Tibial nerve (tissue), 4 donors: Measurements from ENCODE around the gene RGN. TPM values are rescaled to one million over a fixed set of nuclear protein-coding genes. Genes with fewer than 3 reads are reported as not detected.

Source experiments
- DNase-seq, 2 donors: peaks; one replicate each; pipeline ENCODE4 v3.0.0-alpha.2; 2019; ENCODE audit warnings: low spot score in 2 of 2
- H3K27ac ChIP-seq, 4 donors: fragments of 200-600 bp; sonication (generic) in 3 of 4; one replicate each; pipeline ENCODE4 v1.5.1; 2017 to 2019; ENCODE audit warnings: mild to moderate bottlenecking in 1 of 4
- H3K27me3 ChIP-seq, 2 donors: fragments of 200-600 bp; sonication (generic) in 1 of 2; one replicate each; pipeline versions ENCODE4 v1.5.1 to v1.6.0; 2017 to 2019
- H3K36me3 ChIP-seq, 3 donors: fragments of 200-600 bp; sonication (generic); one replicate each; pipeline ENCODE4 v1.5.1; 2018 to 2019
- H3K4me1 ChIP-seq, 4 donors: fragments of 200-600 bp; sonication (generic) in 3 of 4; one replicate each; pipeline ENCODE4 v1.5.1; 2017 to 2019
- H3K4me3 ChIP-seq, 4 donors: fragments of 200-600 bp; sonication (generic) in 3 of 4; one replicate each; pipeline ENCODE4 v1.5.1; 2017 to 2019; ENCODE audit warnings: mild to moderate bottlenecking in 1 of 4, moderate library complexity in 1 of 4
- H3K9me3 ChIP-seq, 4 donors: fragments of 200-600 bp; sonication (generic) in 3 of 4; one replicate each; pipeline ENCODE4 v1.5.1; 2017 to 2019
- CTCF ChIP-seq, 5 experiments: fragments of 200-600 bp in 3 of 5; fragments of 450-650 bp in 2 of 5; sonication (generic) in 3 of 5; IDR thresholded peaks; one replicate each; pipeline ENCODE4 v1.5.1; 2016 to 2019; ENCODE audit warnings: antibody characterized with exemption in 5 of 5, mild to moderate bottlenecking in 3 of 5, moderate library complexity in 2 of 5
- EP300 ChIP-seq, 2 donors: sonication (generic); formaldehyde crosslinking; IDR thresholded peaks; one replicate each; pipeline ENCODE4 v1.6.1; 2017; ENCODE audit warnings: antibody characterized with exemption in 2 of 2, mild to moderate bottlenecking in 1 of 2
- POLR2A ChIP-seq, 2 donors: fragments of 450-650 bp; IDR thresholded peaks; one replicate each; pipeline ENCODE4 v1.6.1; 2017; ENCODE audit warnings: antibody characterized with exemption in 2 of 2, mild to moderate bottlenecking in 2 of 2, moderate library complexity in 2 of 2
- WGBS, 2 donors: methylation state at CpG; one replicate each; pipeline ENCODE4 v1.1.5; 2018; 5-methylcytosine and 5-hydroxymethylcytosine counted together
- total RNA-seq, 4 donors: library from RNA; depleted of rRNA; stranded (reverse); fragments of >200 nt; gene quantifications; one replicate each; pipeline ENCODE4 v1.1.0, GENCODE V29; 2016

Gene RGN
- total RNA-seq, 4 donors from 2014 or later, result 0.60 to 2.5 (median 0.87) TPM; not detected in 1

DNA sequence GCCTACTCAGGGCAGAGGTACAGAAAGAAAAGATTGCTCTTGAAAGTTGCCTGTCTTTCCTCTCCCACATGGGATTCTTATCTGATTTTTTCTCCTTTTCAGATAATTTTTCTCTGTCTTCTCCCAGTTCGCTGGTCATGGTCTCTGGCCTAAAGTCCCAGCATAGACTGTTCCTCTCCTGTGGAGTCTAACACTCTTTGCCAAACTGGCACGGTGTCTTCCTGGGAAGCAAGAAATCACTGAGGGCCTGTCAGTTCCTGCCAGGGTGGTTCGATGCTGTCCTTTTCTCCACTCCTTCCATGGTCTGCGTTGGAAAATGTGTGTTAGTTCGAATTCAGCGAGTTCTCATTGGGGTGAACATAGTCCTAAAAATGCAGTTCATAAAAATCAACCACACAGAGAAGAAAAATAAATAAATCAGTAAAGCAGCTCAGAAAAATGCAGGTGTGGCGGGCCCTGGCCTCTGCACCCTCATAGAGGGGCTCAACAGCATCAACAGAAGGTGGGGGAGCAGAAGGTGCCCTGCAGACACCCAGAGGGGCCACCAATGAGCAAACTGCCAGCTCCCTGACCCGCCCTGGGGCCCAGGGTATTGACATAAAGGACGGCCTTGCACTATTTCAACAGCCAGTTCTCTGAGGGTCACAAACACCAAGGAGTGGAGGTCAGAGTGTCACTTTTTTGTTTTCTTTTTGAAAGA, 2.1 kb downstream of the RGN start:
- WGBS, 2 donors, result 57 to 70% methylated on average over 8 to 9 of the region's 9 CpGs
- TF ChIP-seq POLR2A (IDR thresholded peaks at IDR 0.05), result no peak
- TF ChIP-seq EP300 (IDR thresholded peaks at IDR 0.05), result no peak
- TF ChIP-seq CTCF (IDR thresholded peaks at IDR 0.05), result no peak
- Histone ChIP-seq H3K9me3 (no peaks in the 10 kb centered on the region), H3K27ac (no peak overlapping the region), H3K4me1 (peaks cover 0 to 4% (median 0%) of the 10 kb centered on the region in 4 donors), H3K36me3 (no peaks in the 10 kb centered on the region), H3K4me3 (no peak overlapping the region), H3K27me3 (peaks cover 0 to 8% of the 10 kb centered on the region in 2 donors)
- DNase-seq, result no peak

DNA sequence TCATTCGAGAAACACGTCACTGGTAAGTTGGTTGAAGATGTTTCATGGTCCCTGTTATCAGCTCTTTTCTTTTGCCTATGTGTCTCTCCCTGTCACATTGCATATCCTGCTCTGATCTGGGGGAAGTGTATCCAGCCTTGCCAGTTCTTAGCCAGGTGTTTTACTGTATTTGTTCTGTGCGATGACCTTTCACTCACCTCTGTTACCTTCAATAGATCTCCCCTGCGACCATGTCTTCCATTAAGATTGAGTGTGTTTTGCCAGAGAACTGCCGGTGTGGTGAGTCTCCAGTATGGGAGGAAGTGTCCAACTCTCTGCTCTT, 2.6 kb downstream of the RGN start:
- H3K9me3 ChIP-seq, result no peaks in the 10 kb centered on the region
- DNase-seq, result no peak
- no peak overlapping the region for H3K4me3 ChIP-seq
- H3K27me3 ChIP-seq, result peaks cover 0 to 8% of the 10 kb centered on the region in 2 donors
- H3K36me3 ChIP-seq, result no peaks in the 10 kb centered on the region
- TF ChIP-seq POLR2A (IDR thresholded peaks at IDR 0.05) (no peak), EP300 (IDR thresholded peaks at IDR 0.05) (no peak), CTCF (IDR thresholded peaks at IDR 0.05) (no peak)
- 79 to 82% methylated on average over 5 of the region's 5 CpGs for WGBS, 2 donors
- H3K4me1 ChIP-seq, result peaks cover 0 to 4% (median 0%) of the 10 kb centered on the region in 4 donors
- H3K27ac ChIP-seq, result no peak overlapping the region

DNA sequence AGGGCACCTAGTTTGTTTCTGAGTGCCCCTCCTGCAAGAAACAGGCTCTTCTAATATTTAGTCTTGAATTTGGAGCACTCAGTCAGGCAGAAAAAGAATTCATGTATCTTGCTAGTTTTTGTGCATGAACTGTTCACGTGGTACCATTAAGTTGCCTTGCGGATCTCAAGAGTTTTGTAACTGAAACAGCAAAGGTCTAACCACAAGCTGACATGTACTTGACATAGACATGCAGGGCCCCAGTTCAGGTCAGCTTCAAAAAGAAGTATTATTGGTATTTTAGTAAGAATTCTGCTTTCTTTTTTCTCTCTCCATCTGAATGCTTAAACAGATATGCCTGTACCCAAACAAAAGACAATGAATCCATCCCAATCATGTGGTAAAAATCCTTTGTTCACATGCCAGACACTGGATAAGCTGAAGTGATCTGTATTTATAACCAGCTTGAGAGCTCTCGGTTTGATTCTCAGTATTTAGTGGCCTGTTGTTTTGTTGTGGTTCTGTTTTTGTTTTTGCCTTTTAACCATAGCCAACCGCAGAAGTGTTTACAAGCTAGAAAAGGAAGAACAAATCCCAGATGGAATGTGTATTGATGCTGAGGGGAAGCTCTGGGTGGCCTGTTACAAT, 13.0 kb downstream of the RGN start:
- Histone ChIP-seq H3K9me3 (no peaks in the 10 kb centered on the region), H3K27ac (no peak overlapping the region), H3K36me3 (no peaks in the 10 kb centered on the region), H3K27me3 (peaks cover 0 to 5% of the 10 kb centered on the region in 2 donors), H3K4me1 (no peaks in the 10 kb centered on the region), H3K4me3 (no peak overlapping the region)
- no peak for DNase-seq
- TF ChIP-seq POLR2A (IDR thresholded peaks at IDR 0.05) (no peak), CTCF (IDR thresholded peaks at IDR 0.05) (no peak), EP300 (IDR thresholded peaks at IDR 0.05) (no peak)
- WGBS, 2 donors, result 16 to 33% methylated on average over 4 of the region's 4 CpGs

DNA sequence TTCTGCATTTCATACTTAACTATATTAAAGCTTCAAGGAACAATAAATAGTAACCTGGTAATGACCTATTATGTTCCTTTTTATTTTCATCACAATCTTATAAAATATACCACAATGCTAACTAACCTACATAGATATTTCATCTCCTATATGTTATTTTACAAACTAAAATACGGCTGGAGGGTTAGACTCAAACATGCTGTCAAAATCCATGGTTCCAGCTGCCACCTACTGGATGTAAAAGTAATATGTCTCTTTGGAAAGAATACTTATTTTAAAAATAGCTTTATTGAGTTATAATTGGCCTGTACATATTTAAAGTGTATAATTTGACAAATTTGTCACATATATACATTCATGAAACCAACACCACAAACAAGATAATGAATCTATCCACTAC, 15.0 kb downstream of the RGN start:
- H3K4me1 ChIP-seq, result no peaks in the 10 kb centered on the region
- H3K4me3 ChIP-seq, result no peak overlapping the region
- no peaks in the 10 kb centered on the region for H3K9me3 ChIP-seq
- 0 to 7% methylated on average over 1 of the region's 1 CpG for WGBS, 2 donors
- TF ChIP-seq EP300 (IDR thresholded peaks at IDR 0.05) (no peak), CTCF (IDR thresholded peaks at IDR 0.05) (peak in 4 of 5 experiments; percentile 15 to 50 (median 32))
- no peak for DNase-seq
- H3K27ac ChIP-seq, result no peak overlapping the region
- peaks cover 0 to 5% of the 10 kb centered on the region in 2 donors for H3K27me3 ChIP-seq
- no peaks in the 10 kb centered on the region for H3K36me3 ChIP-seq

- H3K4me3 ChIP-seq, result no peak overlapping the region
- no peak for TF ChIP-seq POLR2A (IDR thresholded peaks at IDR 0.05)
- no peak for TF ChIP-seq EP300 (IDR thresholded peaks at IDR 0.05)
- TF ChIP-seq CTCF (IDR thresholded peaks at IDR 0.05), result no peak
- H3K36me3 ChIP-seq, result no peaks in the 10 kb centered on the region
- no peak for DNase-seq
- no peaks in the 10 kb centered on the region for H3K4me1 ChIP-seq
- peaks cover 0 to 5% of the 10 kb centered on the region in 2 donors for H3K27me3 ChIP-seq
- no peaks in the 10 kb centered on the region for H3K9me3 ChIP-seq
- H3K27ac ChIP-seq, result no peak overlapping the region
- WGBS, 2 donors, result 78 to 92% methylated on average over 11 of the region's 11 CpGs
Measured at GRCh38 chrX:47093860-47094259, 15.6 kb downstream of the RGN start.
